OCI-LY7 (cell line): ENCODE measurements around the gene FOXP1.

ENCODE experiments used
- EZH2phosphoT487 ChIP-seq: fragments of 200-600 bp; sonication (generic); IDR thresholded peaks from 2 replicates; pipeline ENCODE4 v1.6.1; 2018; ENCODE audit warnings: low read depth, borderline replicate concordance, mild to moderate bottlenecking, mixed run types, antibody characterized with exemption, low read length, moderate library complexity, mixed read lengths
- TF ChIP-seq, protein P1 (sequence below): fragments of 200-600 bp; sonication (generic); conservative IDR thresholded peaks from 2 replicates; pipeline ENCODE4 v1.5.1; 2014; ENCODE audit warnings: mild to moderate bottlenecking, antibody characterized with exemption, low read length, moderate library complexity, mixed read lengths

DNA sequence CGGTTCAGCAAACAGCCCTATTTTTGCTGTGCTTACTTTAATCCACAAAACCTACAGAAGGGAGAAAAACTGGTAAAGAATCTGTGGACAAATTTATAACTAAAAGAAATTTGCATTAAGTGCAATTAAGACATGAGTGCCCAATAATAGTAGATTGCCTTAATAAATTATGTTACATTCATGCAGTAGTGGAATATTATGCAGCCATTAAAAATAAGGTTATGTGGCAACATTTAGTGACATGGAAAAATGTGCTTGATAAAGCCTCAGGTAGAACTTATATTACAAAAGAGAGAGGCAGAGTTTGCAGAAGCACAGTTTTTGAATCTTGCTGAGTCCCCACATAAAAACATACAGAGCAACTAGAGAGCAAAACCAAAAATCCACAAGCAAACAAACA lies 253.0 kb downstream of the FOXP1 start:
- TF ChIP-seq, protein P1, sequence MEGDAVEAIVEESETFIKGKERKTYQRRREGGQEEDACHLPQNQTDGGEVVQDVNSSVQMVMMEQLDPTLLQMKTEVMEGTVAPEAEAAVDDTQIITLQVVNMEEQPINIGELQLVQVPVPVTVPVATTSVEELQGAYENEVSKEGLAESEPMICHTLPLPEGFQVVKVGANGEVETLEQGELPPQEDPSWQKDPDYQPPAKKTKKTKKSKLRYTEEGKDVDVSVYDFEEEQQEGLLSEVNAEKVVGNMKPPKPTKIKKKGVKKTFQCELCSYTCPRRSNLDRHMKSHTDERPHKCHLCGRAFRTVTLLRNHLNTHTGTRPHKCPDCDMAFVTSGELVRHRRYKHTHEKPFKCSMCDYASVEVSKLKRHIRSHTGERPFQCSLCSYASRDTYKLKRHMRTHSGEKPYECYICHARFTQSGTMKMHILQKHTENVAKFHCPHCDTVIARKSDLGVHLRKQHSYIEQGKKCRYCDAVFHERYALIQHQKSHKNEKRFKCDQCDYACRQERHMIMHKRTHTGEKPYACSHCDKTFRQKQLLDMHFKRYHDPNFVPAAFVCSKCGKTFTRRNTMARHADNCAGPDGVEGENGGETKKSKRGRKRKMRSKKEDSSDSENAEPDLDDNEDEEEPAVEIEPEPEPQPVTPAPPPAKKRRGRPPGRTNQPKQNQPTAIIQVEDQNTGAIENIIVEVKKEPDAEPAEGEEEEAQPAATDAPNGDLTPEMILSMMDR: no peak
- TF ChIP-seq EZH2phosphoT487: no peak
